Caco-2 (cell line): ENCODE results near the gene LRRC28. TPM values are rescaled to one million over a fixed set of nuclear protein-coding genes. Genes with fewer than 3 reads are reported as not detected.

Source experiments
- BruUV-seq: library from RNA; stranded (reverse); fragments of 400-500 nt; replicated peaks from 2 replicates; lab custom pipeline; 2021; lab: Mats Ljungman, UMichigan
- CTCF ChIA-PET: fragments of 300-600 bp; sonication (Branson Sonifier 250); formaldehyde crosslinking; loops from one replicate; lab custom pipeline; 2022; ENCODE audit warnings: antibody characterized with exemption; lab: Charles Lee
- POLR2A ChIA-PET: fragments of 300-600 bp; sonication (Branson Sonifier 250); formaldehyde crosslinking; loops from one replicate; lab custom pipeline; 2022; ENCODE audit warnings: antibody characterized with exemption; lab: Charles Lee
- DNase-seq, 2 experiments: peaks; one replicate each; pipeline versions ENCODE4 v3.0.0 to v3.0.0-alpha.2; 2020 to 2022
- H3K27me3 ChIP-seq: replicated peaks from 2 replicates; pipeline ENCODE4 v1.6.0; 2011; ENCODE audit warnings: low read length; ENCODE audit not compliant: control insufficient read depth, insufficient read depth
- H3K36me3 ChIP-seq: 2 replicates; pipeline ENCODE4 v1.5.1; 2011; ENCODE audit warnings: low read length; ENCODE audit not compliant: control insufficient read depth, insufficient read depth
- H3K4me1 ChIP-seq: fragments of 250-450 bp; sonication (Bioruptor Pico); 2 replicates; pipeline ENCODE4 v1.5.1; 2020; ENCODE audit warnings: mild to moderate bottlenecking
- H3K4me3 ChIP-seq: 2 replicates; pipeline ENCODE4 v1.5.1; 2011; ENCODE audit warnings: low read depth, mild to moderate bottlenecking, control low read depth, low read length
- H3K9me3 ChIP-seq: fragments of 250-450 bp; sonication (Bioruptor Pico); 2 replicates; pipeline ENCODE4 v1.5.1; 2020; ENCODE audit warnings: mild to moderate bottlenecking, moderate library complexity
- H3K27ac Mint-ChIP-seq: one replicate; pipeline ENCODE4 v1.8.0; 2022; ENCODE audit warnings: mixed read lengths; ENCODE audit not compliant: unreplicated experiment
- H3K27me3 Mint-ChIP-seq: one replicate; pipeline ENCODE4 v1.8.0; 2022; ENCODE audit warnings: mixed read lengths; ENCODE audit not compliant: insufficient read depth, unreplicated experiment
- H3K36me3 Mint-ChIP-seq: one replicate; pipeline ENCODE4 v1.8.0; 2022; ENCODE audit warnings: mild to moderate bottlenecking, mixed read lengths; ENCODE audit not compliant: insufficient read depth, unreplicated experiment
- H3K4me1 Mint-ChIP-seq: one replicate; pipeline ENCODE4 v1.8.0; 2022; ENCODE audit warnings: low read depth, mixed read lengths; ENCODE audit not compliant: unreplicated experiment
- H3K4me3 Mint-ChIP-seq: one replicate; pipeline ENCODE4 v1.8.0; 2022; ENCODE audit warnings: mild to moderate bottlenecking, moderate library complexity, mixed read lengths; ENCODE audit not compliant: unreplicated experiment
- H3K9me3 Mint-ChIP-seq: one replicate; pipeline ENCODE4 v1.8.0; 2022; ENCODE audit warnings: mixed read lengths; ENCODE audit not compliant: unreplicated experiment
- CTCF ChIP-seq, 2 experiments: fragments of 200-600 bp in 1 of 2; IDR thresholded peaks; 1 replicate in 1 of 2; 2 replicates in 1 of 2; pipeline versions ENCODE4 v1.5.1 to v1.8.0; 2011 to 2022; ENCODE audit warnings: antibody characterized with exemption in 1 of 2, control low read depth in 1 of 2, inconsistent platforms in 1 of 2, low read depth in 1 of 2, low read length in 1 of 2, mild to moderate bottlenecking in 1 of 2, moderate library complexity in 1 of 2; ENCODE audit not compliant: insufficient read depth in 1 of 2, severe bottlenecking in 1 of 2, unreplicated experiment in 1 of 2
- intact Hi-C: fragments of 100-400 bp; cut with micrococcal nuclease; formaldehyde crosslinking; loops from one replicate; pipeline ENCODE4 v1.10.0; 2022; ENCODE audit not compliant: unreplicated experiment
- total RNA-seq: library from RNA; stranded (reverse); gene quantifications from 2 replicates; pipeline ENCODE4 v1.2.3, GENCODE V29; 2022

Gene LRRC28
- total RNA-seq, 1 experiment from 2014 or later = 17.8 TPM

DNA sequence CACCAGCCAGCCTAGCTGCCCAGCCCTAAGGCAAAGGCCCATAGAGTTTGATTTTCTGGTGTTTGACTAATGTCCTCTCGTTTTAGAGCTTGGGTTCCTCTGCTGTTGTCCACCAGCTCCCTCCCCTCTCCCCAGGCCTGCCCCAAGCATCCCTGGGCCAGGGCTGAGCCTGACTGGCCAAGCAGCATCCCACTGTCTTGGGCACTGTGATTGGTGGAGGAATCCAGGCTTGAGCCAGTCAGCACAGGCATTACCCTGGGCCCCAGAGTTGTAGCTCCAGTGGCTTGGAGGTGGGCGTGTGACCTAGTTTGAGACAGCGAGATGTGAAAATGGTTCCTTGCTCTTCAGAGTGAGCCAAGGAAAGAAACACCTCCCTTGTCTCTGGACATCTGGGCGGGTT is 159.2 kb downstream of the LRRC28 start:
- no peaks in the 10 kb centered on the region for H3K9me3 Mint-ChIP-seq
- no peak overlapping the region for H3K4me3 Mint-ChIP-seq
- no TSS peak for BruUV-seq
- POLR2A ChIA-PET = no interaction called here
- no peaks in the 10 kb centered on the region for H3K4me1 Mint-ChIP-seq
- no peaks in the 10 kb centered on the region for H3K36me3 ChIP-seq
- intact Hi-C loops = no loop called here
- no peak for TF ChIP-seq CTCF (IDR thresholded peaks at IDR 0.05; ENCODE audit: insufficient read depth in 1 of 2, low read depth in 1 of 2, low read length in 1 of 2, severe bottlenecking in 1 of 2, unreplicated experiment in 1 of 2)
- H3K4me3 ChIP-seq = no peak overlapping the region
- H3K27me3 ChIP-seq = no peaks in the 10 kb centered on the region
- H3K36me3 Mint-ChIP-seq = no peaks in the 10 kb centered on the region
- CTCF ChIA-PET = no interaction called here
- H3K4me1 ChIP-seq = no peaks in the 10 kb centered on the region
- H3K9me3 ChIP-seq = no peaks in the 10 kb centered on the region
- H3K27me3 Mint-ChIP-seq = no peaks in the 10 kb centered on the region
- no peak overlapping the region for H3K27ac Mint-ChIP-seq
- DNase-seq = no peak

DNA sequence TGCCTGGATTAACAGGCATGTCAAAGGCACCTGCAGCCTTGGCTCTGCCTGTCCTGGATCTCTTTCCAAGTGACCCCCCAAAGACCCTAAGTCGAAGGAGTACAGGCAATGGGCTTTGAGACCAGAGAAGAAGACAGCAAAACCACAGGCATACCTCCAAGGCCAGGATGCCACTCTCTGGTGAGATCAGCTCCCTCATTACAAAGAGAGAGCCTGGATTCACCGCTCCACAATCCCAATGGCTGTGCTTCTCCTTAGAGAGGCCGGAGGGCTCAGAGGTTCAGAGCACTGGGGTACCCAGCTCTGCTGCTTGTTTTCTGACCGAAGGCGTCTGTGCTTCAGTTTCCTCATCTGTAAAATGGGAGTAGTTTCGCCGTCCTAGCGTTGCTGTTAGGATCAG is 160.0 kb downstream of the LRRC28 start:
- H3K9me3 Mint-ChIP-seq = no peaks in the 10 kb centered on the region
- H3K27me3 Mint-ChIP-seq = no peaks in the 10 kb centered on the region
- DNase-seq = no peak
- POLR2A ChIA-PET = no interaction called here
- Histone ChIP-seq H3K4me3 (no peak overlapping the region), H3K9me3 (no peaks in the 10 kb centered on the region), H3K36me3 (no peaks in the 10 kb centered on the region), H3K4me1 (no peaks in the 10 kb centered on the region), H3K27me3 (no peaks in the 10 kb centered on the region)
- TF ChIP-seq CTCF (IDR thresholded peaks at IDR 0.05; ENCODE audit: insufficient read depth in 1 of 2, low read depth in 1 of 2, low read length in 1 of 2, severe bottlenecking in 1 of 2, unreplicated experiment in 1 of 2) = no peak
- no peak overlapping the region for H3K27ac Mint-ChIP-seq
- no peaks in the 10 kb centered on the region for H3K36me3 Mint-ChIP-seq
- CTCF ChIA-PET = no interaction called here
- H3K4me1 Mint-ChIP-seq = no peaks in the 10 kb centered on the region
- H3K4me3 Mint-ChIP-seq = no peak overlapping the region
- intact Hi-C loops = no loop called here
- no TSS peak for BruUV-seq

GRCh38 chr15:99412082-99412481 is 160.8 kb downstream of the LRRC28 start:
- BruUV-seq = no TSS peak
- no peak for TF ChIP-seq CTCF (IDR thresholded peaks at IDR 0.05; ENCODE audit: insufficient read depth in 1 of 2, low read depth in 1 of 2, low read length in 1 of 2, severe bottlenecking in 1 of 2, unreplicated experiment in 1 of 2)
- Mint-ChIP-seq H3K27me3 (no peaks in the 10 kb centered on the region), H3K4me3 (no peak overlapping the region), H3K9me3 (no peaks in the 10 kb centered on the region), H3K4me1 (no peaks in the 10 kb centered on the region), H3K36me3 (no peaks in the 10 kb centered on the region), H3K27ac (no peak overlapping the region)
- intact Hi-C loops = no loop called here
- CTCF ChIA-PET = no interaction called here
- H3K36me3 ChIP-seq = no peaks in the 10 kb centered on the region
- no peak overlapping the region for H3K4me3 ChIP-seq
- H3K9me3 ChIP-seq = no peaks in the 10 kb centered on the region
- no peak for DNase-seq
- POLR2A ChIA-PET = no interaction called here
- H3K4me1 ChIP-seq = no peaks in the 10 kb centered on the region
- H3K27me3 ChIP-seq = no peaks in the 10 kb centered on the region
